ENCODE results near the gene SAE1. TPM values are rescaled to one million over a fixed set of nuclear protein-coding genes. Genes with fewer than 3 reads are reported as not detected.
"Not testable (repeated sequence)": the region's sequence is repeated elsewhere in the genome, so short reads cannot be mapped to it uniquely, and the experiment has no call there.

SAE1 gene
- total RNA-seq, 2 donors from 2014 or later: 121 to 178 TPM

- not testable (repeated sequence) for ATAC-seq; H3K9me3 Mint-ChIP-seq; H3K36me3 Mint-ChIP-seq; DNase-seq (ENCODE audit: low spot score in 2 of 2); H3K27ac Mint-ChIP-seq
These were observed 122.4 kb downstream of the SAE1 start for GRCh38 chr19:47253016-47253415.

GRCh38 chr19:47253467-47253881 lies 122.8 kb downstream of the SAE1 start:
- no peak overlapping the region for H3K27ac Mint-ChIP-seq
- ATAC-seq (no peak), DNase-seq (ENCODE audit: low spot score in 2 of 2) (no peak)
- no peaks in the 10 kb centered on the region for H3K9me3 Mint-ChIP-seq
- H3K36me3 Mint-ChIP-seq: peaks cover 9 to 13% of the 10 kb centered on the region in 2 donors

GRCh38 chr19:47253970-47254369 lies 123.3 kb downstream of the SAE1 start:
- no peak for ATAC-seq
- Mint-ChIP-seq H3K27ac (no peak overlapping the region), H3K36me3 (peaks cover 9 to 17% of the 10 kb centered on the region in 2 donors), H3K9me3 (no peaks in the 10 kb centered on the region)
- no peak for DNase-seq (ENCODE audit: low spot score in 2 of 2)

DNA sequence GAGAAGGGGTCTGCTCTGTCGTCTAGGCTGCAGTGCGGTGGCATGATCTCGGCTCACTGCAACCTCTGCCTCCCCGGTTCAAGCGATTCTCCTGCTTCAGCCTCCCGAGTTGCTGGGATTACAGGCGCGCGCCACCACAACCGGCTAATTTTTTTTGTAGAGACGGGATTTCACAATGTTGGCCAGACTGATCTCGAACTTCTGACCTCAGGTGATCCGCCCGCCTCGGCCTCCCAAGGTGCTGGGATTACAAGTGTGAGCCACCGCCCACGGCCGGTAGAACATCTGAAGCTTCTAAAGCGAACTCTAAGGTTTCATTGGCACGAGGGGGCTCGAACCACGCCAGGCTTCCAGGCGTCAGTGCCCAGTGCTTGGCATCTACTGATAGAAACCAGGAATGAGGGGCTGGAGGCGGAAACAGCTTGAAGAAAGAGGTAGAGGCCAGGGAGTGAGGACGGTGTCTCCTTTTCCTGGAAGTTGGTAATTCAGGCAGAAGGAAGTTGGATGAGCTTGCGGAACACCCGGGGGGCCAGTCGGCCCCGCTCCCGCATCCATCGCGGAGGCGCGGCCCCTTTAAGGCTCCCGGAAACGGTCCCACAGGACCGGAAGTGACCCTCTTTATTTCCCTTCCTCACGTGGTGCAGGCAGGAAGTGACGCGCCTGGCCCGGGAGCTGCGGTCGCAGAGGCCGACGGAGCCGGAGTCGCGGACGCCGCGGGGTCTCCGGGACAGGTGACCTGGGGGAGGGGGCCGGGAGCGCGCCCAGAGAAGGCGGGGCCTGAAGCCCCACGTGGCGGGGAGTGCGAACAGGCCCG lies 125.5 kb downstream of the SAE1 start, which contains the start of gene CCDC9:
Gene CCDC9 (plus strand): TSS at position 647 of the 814 bp plus-strand sequence. CDS start 1,876 bp downstream, outside the sequence.
- H3K9me3 Mint-ChIP-seq: no peaks in the 10 kb centered on the region
- ATAC-seq: peak; percentile 74 to 78
- H3K36me3 Mint-ChIP-seq: peaks cover 19 to 38% of the 10 kb centered on the region in 2 donors
- peak; percentile 94 to 97 for DNase-seq (ENCODE audit: low spot score in 2 of 2)
- H3K27ac Mint-ChIP-seq: peak within 1 kb of the TSS; percentile 95 to 97

DNA sequence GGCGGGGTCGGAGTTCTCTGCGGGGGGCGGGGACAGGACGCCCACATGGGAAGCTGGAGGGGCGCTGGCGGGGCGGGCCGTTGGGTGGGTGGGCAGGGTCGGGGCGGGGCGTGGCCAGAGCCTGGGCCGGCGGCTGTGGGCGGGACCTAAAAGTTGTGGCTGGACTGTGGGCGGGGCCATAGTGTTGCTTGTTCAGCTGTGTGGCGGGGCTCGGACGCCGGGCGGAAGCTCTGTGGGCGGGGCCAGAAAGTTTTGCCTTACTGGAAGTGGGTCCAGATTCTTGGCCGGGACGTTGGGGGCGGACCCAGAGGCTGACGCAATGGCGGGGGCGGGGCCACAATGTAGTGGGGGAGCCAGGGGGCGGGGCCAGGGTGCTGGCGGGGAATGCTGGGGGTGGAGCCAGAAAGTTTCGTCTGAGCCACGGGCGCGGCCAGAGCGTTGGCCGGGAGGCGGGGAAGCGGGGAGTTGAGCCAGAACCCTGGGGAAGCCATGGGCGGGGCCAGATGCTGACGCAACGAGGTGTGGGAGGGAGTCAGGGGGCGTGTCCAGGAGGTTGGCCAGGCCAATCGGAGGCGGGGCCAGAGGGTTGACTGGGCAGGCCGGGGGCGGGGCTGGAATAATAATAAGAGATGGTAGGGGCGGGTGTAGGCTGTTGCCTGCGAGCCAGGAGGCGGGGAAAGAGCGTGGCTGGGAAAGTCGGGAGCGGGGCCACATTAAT lies 126.2 kb downstream of the SAE1 start:
- Mint-ChIP-seq H3K27ac (peak overlapping the region; percentile 95 to 97), H3K36me3 (peaks cover 19 to 41% of the 10 kb centered on the region in 2 donors), H3K9me3 (no peaks in the 10 kb centered on the region)
- DNase-seq (ENCODE audit: low spot score in 2 of 2) (peak; percentile 100), ATAC-seq (peak; percentile 85)

GRCh38 chr19:47257411-47258169 lies 127.0 kb downstream of the SAE1 start:
- peak; percentile 1 to 2 for ATAC-seq
- Mint-ChIP-seq H3K9me3 (no peaks in the 10 kb centered on the region), H3K27ac (peak overlapping the region; percentile 95 to 97), H3K36me3 (peaks cover 19 to 41% of the 10 kb centered on the region in 2 donors)
- no peak for DNase-seq (ENCODE audit: low spot score in 2 of 2)

DNA sequence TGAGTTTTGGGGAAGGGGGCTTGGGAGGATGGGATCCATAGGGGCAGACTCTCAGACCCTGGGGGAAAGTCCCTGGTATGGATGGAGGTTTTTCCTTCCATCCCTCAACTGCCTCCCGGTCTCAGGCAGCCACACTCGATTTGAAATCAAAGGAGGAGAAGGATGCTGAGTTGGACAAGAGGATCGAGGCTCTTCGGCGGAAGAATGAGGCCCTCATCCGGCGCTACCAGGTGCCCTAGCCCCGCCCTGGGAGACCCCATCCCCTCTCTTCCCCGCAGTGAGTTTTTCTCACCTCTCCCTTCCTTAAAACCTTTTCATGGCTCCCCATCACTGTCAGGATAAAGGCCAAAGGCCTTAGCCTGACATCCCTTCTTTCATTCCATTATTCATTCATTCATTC lies 127.8 kb downstream of the SAE1 start:
- H3K9me3 Mint-ChIP-seq: no peaks in the 10 kb centered on the region
- ATAC-seq: no peak
- peak overlapping the region; percentile 95 to 97 for H3K27ac Mint-ChIP-seq
- peaks cover 19 to 41% of the 10 kb centered on the region in 2 donors for H3K36me3 Mint-ChIP-seq
- DNase-seq (ENCODE audit: low spot score in 2 of 2): no peak

DNA sequence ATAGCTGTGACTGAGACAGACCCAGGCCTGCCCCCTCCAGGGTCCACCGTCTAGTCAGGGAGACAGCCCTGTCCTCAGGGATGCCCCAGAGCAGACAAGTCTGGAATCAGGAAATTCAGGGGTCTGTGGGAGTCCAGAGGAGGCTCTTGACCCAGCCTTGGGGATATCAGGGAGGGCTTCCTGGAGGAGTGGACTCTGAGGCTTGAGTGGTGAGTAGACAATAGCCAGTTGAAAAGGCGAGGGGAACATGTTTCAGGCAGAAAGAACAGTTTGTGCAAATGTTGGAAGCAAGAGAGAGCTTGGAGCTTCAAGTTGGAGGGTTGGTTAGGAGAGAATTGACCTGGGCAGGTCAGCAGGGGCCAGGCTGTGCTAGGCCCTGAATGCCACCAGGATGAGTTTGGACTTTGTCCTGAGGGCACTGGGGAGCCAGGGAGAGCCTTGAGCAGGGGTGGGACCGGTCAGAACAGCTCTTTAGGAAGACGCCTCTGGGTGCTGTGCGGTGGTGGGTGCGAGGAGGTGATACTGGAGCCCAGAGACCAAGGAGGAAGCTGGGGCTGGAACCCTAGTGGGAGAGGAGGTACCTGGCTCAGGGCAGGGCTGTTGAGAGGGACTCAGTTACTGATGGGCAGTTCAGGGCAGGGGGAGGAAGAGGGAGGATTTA lies 128.4 kb downstream of the SAE1 start:
- ATAC-seq: no peak
- no peak for DNase-seq (ENCODE audit: low spot score in 2 of 2)
- H3K36me3 Mint-ChIP-seq: peaks cover 19 to 41% of the 10 kb centered on the region in 2 donors

More for the DNA sequence above, 128.4 kb downstream of the SAE1 start:
- peak overlapping the region; percentile 86 to 95 for H3K27ac Mint-ChIP-seq
- no peaks in the 10 kb centered on the region for H3K9me3 Mint-ChIP-seq

Other genes with a start within 250 kb of the SAE1 start
- gene NPAS1, start 111.0 kb upstream of the SAE1 start, total RNA-seq: under 1 TPM in 1 of 2 donors, not detected in 1; 0.58 TPM
- 10 to 100 TPM; 41.4 to 51.0 TPM for gene TMEM160, start 82.2 kb upstream of the SAE1 start, total RNA-seq
- 100 to 1,000 TPM in 1 of 2 donors, 10 to 100 TPM in 1; 49.8 to 112 TPM for gene ZC3H4, start 17.1 kb upstream of the SAE1 start, total RNA-seq
- gene BBC3, start 100.4 kb downstream of the SAE1 start, total RNA-seq: 10 to 100 TPM; 21.9 to 84.2 TPM
- gene CCDC9, start 125.7 kb downstream of the SAE1 start, total RNA-seq: 10 to 100 TPM; 50.0 to 60.2 TPM
- 10 to 100 TPM; 16.9 to 20.0 TPM for gene INAFM1, start 144.1 kb downstream of the SAE1 start, total RNA-seq
- gene C5AR1, start 179.0 kb downstream of the SAE1 start, total RNA-seq: 1 to 10 TPM; 1.3 to 3.2 TPM
- not detected for gene C5AR2, start 201.3 kb downstream of the SAE1 start, total RNA-seq
- gene DHX34, start 218.5 kb downstream of the SAE1 start, total RNA-seq: 10 to 100 TPM; 16.7 to 19.2 TPM